SU-DHL-6 (cell line): Measurements from ENCODE around the gene RSF1.

Source experiments
- EZH2phosphoT487 ChIP-seq: fragments of 200-600 bp; sonication (generic), shearing (Covaris generic); conservative IDR thresholded peaks from 2 replicates; pipeline ENCODE4 v1.6.1; 2018; ENCODE audit warnings: mild to moderate bottlenecking, antibody characterized with exemption, low read length, moderate library complexity, mixed read lengths
- TF ChIP-seq, protein P1 (sequence below): fragments of 200-600 bp; sonication (generic); IDR thresholded peaks from one replicate; pipeline ENCODE4 v1.5.1; 2017; ENCODE audit warnings: antibody characterized with exemption, mild to moderate bottlenecking, low read length, moderate library complexity; ENCODE audit not compliant: insufficient read depth, poor library complexity, severe bottlenecking

- TF ChIP-seq, protein P1, sequence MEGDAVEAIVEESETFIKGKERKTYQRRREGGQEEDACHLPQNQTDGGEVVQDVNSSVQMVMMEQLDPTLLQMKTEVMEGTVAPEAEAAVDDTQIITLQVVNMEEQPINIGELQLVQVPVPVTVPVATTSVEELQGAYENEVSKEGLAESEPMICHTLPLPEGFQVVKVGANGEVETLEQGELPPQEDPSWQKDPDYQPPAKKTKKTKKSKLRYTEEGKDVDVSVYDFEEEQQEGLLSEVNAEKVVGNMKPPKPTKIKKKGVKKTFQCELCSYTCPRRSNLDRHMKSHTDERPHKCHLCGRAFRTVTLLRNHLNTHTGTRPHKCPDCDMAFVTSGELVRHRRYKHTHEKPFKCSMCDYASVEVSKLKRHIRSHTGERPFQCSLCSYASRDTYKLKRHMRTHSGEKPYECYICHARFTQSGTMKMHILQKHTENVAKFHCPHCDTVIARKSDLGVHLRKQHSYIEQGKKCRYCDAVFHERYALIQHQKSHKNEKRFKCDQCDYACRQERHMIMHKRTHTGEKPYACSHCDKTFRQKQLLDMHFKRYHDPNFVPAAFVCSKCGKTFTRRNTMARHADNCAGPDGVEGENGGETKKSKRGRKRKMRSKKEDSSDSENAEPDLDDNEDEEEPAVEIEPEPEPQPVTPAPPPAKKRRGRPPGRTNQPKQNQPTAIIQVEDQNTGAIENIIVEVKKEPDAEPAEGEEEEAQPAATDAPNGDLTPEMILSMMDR: no peak
- TF ChIP-seq EZH2phosphoT487: no peak
Observed at GRCh38 chr11:77748266-77748665, 72.3 kb downstream of the RSF1 start.
